GM23248 (cell line): ENCODE data around the gene FZD4. TPM values are rescaled to one million over a fixed set of nuclear protein-coding genes. Genes with fewer than 3 reads are reported as not detected.

Experiments used
- DNase-seq: peaks from one replicate; pipeline ENCODE4 v3.0.0-alpha.2; 2015
- H2AFZ ChIP-seq: fragments of 200-600 bp; sonication (generic); 2 replicates; pipeline ENCODE4 v1.6.1; 2016; ENCODE audit warnings: antibody characterized with exemption
- H3F3A ChIP-seq: fragments of 200-600 bp; sonication (generic); 2 replicates; pipeline ENCODE4 v1.6.1; 2016; ENCODE audit warnings: mild to moderate bottlenecking, antibody characterized with exemption, mixed run types; ENCODE audit not compliant: insufficient read depth
- H3K27ac ChIP-seq: fragments of 200-600 bp; sonication (generic); 2 replicates; pipeline ENCODE4 v1.5.1; 2016; ENCODE audit warnings: mild to moderate bottlenecking
- H3K27me3 ChIP-seq: fragments of 200-600 bp; sonication (generic); replicated peaks from 2 replicates; pipeline ENCODE4 v1.6.1; 2016; ENCODE audit warnings: mild to moderate bottlenecking; ENCODE audit not compliant: insufficient read depth
- H3K36me3 ChIP-seq: fragments of 200-600 bp; sonication (generic); 2 replicates; pipeline ENCODE4 v1.6.1; 2016; ENCODE audit warnings: low read depth, mild to moderate bottlenecking
- H3K4me1 ChIP-seq: fragments of 200-600 bp; sonication (generic); 2 replicates; pipeline ENCODE4 v1.6.1; 2016; ENCODE audit warnings: mild to moderate bottlenecking; ENCODE audit not compliant: insufficient read depth
- H3K4me2 ChIP-seq: fragments of 200-600 bp; sonication (generic); one replicate; pipeline ENCODE4 v1.6.1; 2016; ENCODE audit warnings: mild to moderate bottlenecking; ENCODE audit not compliant: unreplicated experiment
- H3K4me3 ChIP-seq: fragments of 200-600 bp; sonication (generic); 2 replicates; pipeline ENCODE4 v1.5.1; 2016; ENCODE audit warnings: mild to moderate bottlenecking
- H3K79me2 ChIP-seq: fragments of 200-600 bp; sonication (generic); 2 replicates; pipeline ENCODE4 v1.6.1; 2016; ENCODE audit warnings: mild to moderate bottlenecking; ENCODE audit not compliant: insufficient read depth
- H3K9ac ChIP-seq: fragments of 200-600 bp; sonication (generic); 2 replicates; pipeline ENCODE4 v1.6.1; 2016; ENCODE audit warnings: mild to moderate bottlenecking
- H3K9me2 ChIP-seq: fragments of 200-600 bp; sonication (generic); 2 replicates; pipeline ENCODE4 v1.6.1; 2016; ENCODE audit warnings: mixed run types, mild to moderate bottlenecking, moderate library complexity; ENCODE audit not compliant: insufficient read depth
- H3K9me3 ChIP-seq: fragments of 200-600 bp; sonication (generic); one replicate; pipeline ENCODE4 v1.6.1; 2017; ENCODE audit warnings: low read depth
- H4K20me1 ChIP-seq: fragments of 200-600 bp; sonication (generic); 2 replicates; pipeline ENCODE4 v1.6.0; 2016; ENCODE audit not compliant: insufficient read depth
- EZH2 ChIP-seq: fragments of 200-600 bp; sonication (generic); IDR thresholded peaks from 2 replicates; pipeline ENCODE4 v1.6.1; 2018; ENCODE audit warnings: antibody characterized with exemption, mild to moderate bottlenecking; ENCODE audit not compliant: insufficient read depth, poor library complexity, severe bottlenecking
- EZH2phosphoT487 ChIP-seq: fragments of 200-600 bp; sonication (generic); IDR thresholded peaks from 2 replicates; pipeline ENCODE4 v1.6.1; 2018; ENCODE audit warnings: antibody characterized with exemption, moderate library complexity, mild to moderate bottlenecking, low read depth; ENCODE audit not compliant: insufficient read depth
- WGBS, 2 experiments: methylation state at CpG; one replicate each; pipeline ENCODE4 v1.1.6; 2015 to 2017; ENCODE audit warnings: low lambda C conversion rate in 2 of 2, low coverage in 1 of 2; ENCODE audit errors: missing lambda C conversion rate in 2 of 2; 5-methylcytosine and 5-hydroxymethylcytosine counted together
- in situ Hi-C: fragments of 300-500 bp; cut with MboI; formaldehyde crosslinking; loops from 2 replicates; pipeline ENCODE4 v1.15.0; 2020
- polyA plus RNA-seq: library from polyadenylated mRNA; unstranded; fragments of >200 nt; fragmentation: Nextera tagmentation; extraction: Ambion mirVana; gene quantifications from 2 replicates; pipeline ENCODE4 v1.2.1, GENCODE V29; 2016
- total RNA-seq: library from RNA; depleted of rRNA; stranded (reverse); fragments of >200 nt; shearing (Covaris generic); gene quantifications from 2 replicates; pipeline ENCODE4 v1.2.3, GENCODE V29; 2014

Gene FZD4
- total and polyA plus RNA-seq, 2 experiments from 2014 or later = 8.3 to 21.3 TPM

- TF ChIP-seq EZH2phosphoT487 = no peak
- no peak for TF ChIP-seq EZH2
- Histone ChIP-seq H3K27me3 (no peaks in the 10 kb centered on the region), H3K4me3 (no peak overlapping the region), H3K27ac (peak overlapping the region; percentile 34), H3K4me2 (no peak overlapping the region), H3K9me2 (no peaks in the 10 kb centered on the region), H3K9ac (peak overlapping the region; percentile 11; the same call in 1 of the 2 replicates), H3K9me3 (no peaks in the 10 kb centered on the region), H2AFZ (peak overlapping the region; percentile 52), H3F3A (peaks cover 21% of the 10 kb centered on the region), H3K36me3 (no peaks in the 10 kb centered on the region), H3K4me1 (peaks cover 41% of the 10 kb centered on the region), H4K20me1 (no peaks in the 10 kb centered on the region), H3K79me2 (no peaks in the 10 kb centered on the region)
- DNase-seq = peak; percentile 83
- in situ Hi-C loops = loop anchor here (10.0 kb wide), 1 partner anchor 45 kb away; no protein-coding TSS in a partner anchor
- WGBS, 2 experiments = 46% methylated on average over 7 of the region's 7 CpGs
Observed at GRCh38 chr11:86919557-86920210, 35.5 kb downstream of the FZD4 start.

GRCh38 chr11:86918973-86919372 is 36.2 kb downstream of the FZD4 start:
- Histone ChIP-seq H3K27me3 (no peaks in the 10 kb centered on the region), H2AFZ (peak overlapping the region; percentile 52), H3K4me3 (no peak overlapping the region), H3K79me2 (no peaks in the 10 kb centered on the region), H3K27ac (peak overlapping the region; percentile 34), H3K36me3 (no peaks in the 10 kb centered on the region), H3K9me2 (no peaks in the 10 kb centered on the region), H4K20me1 (no peaks in the 10 kb centered on the region), H3K4me1 (peaks cover 44% of the 10 kb centered on the region), H3K4me2 (no peak overlapping the region), H3K9ac (peak overlapping the region; percentile 11; the same call in 1 of the 2 replicates), H3F3A (peaks cover 21% of the 10 kb centered on the region), H3K9me3 (no peaks in the 10 kb centered on the region)
- no peak for DNase-seq
- no peak for TF ChIP-seq EZH2
- TF ChIP-seq EZH2phosphoT487 = no peak
- in situ Hi-C loops = no loop called here
- 79% methylated on average over 7 of the region's 7 CpGs for WGBS, 2 experiments

- Histone ChIP-seq H3K9me2 (no peaks in the 10 kb centered on the region), H3K9me3 (no peaks in the 10 kb centered on the region), H3K79me2 (no peaks in the 10 kb centered on the region), H3K36me3 (no peaks in the 10 kb centered on the region), H3K27me3 (no peaks in the 10 kb centered on the region), H3F3A (peaks cover 21% of the 10 kb centered on the region), H4K20me1 (no peaks in the 10 kb centered on the region), H3K27ac (peak overlapping the region; percentile 34; the same call in 1 of the 2 replicates), H3K4me1 (peaks cover 44% of the 10 kb centered on the region), H3K9ac (no peak overlapping the region), H2AFZ (no peak overlapping the region), H3K4me3 (no peak overlapping the region), H3K4me2 (no peak overlapping the region)
- TF ChIP-seq EZH2phosphoT487 (no peak), EZH2 (no peak)
- DNase-seq = no peak
- 81 to 82% methylated on average over 2 of the region's 2 CpGs for WGBS, 2 experiments
- in situ Hi-C loops = no loop called here
Observed at GRCh38 chr11:86918496-86918895, 36.7 kb downstream of the FZD4 start.

GRCh38 chr11:86917589-86917988 is 37.6 kb downstream of the FZD4 start:
- TF ChIP-seq EZH2phosphoT487 = no peak
- no peak for TF ChIP-seq EZH2
- H3K79me2 ChIP-seq = no peaks in the 10 kb centered on the region
- H3K27ac ChIP-seq = no peak overlapping the region
- H3K9me2 ChIP-seq = no peaks in the 10 kb centered on the region
- H3K9me3 ChIP-seq = no peaks in the 10 kb centered on the region
- H3F3A ChIP-seq = peaks cover 21% of the 10 kb centered on the region
- in situ Hi-C loops = no loop called here
- 81 to 98% methylated on average over 2 of the region's 2 CpGs for WGBS, 2 experiments
- no peak overlapping the region for H3K9ac ChIP-seq
- H3K27me3 ChIP-seq = no peaks in the 10 kb centered on the region
- H4K20me1 ChIP-seq = no peaks in the 10 kb centered on the region
- H2AFZ ChIP-seq = 0 out of 2 replicates have a peak overlapping the region, but pooled peaks have one; percentile 82
- peaks cover 44% of the 10 kb centered on the region for H3K4me1 ChIP-seq
- H3K4me2 ChIP-seq = no peak overlapping the region
- peaks cover under 1% of the 10 kb centered on the region; the same call in 1 of the 2 replicates for H3K36me3 ChIP-seq
- no peak overlapping the region for H3K4me3 ChIP-seq
- DNase-seq = no peak
